GM19238 (cell line): Measurements from ENCODE around the gene DOK6.
"Not testable (repeated sequence)": the region's sequence is repeated elsewhere in the genome, so short reads cannot be mapped to it uniquely, and the experiment has no call there.

Experiments used
- DNase-seq: peaks from one replicate; pipeline ENCODE4 v3.0.0; 2011; ENCODE audit warnings: low spot score; ENCODE audit not compliant: insufficient read length

DOK6 gene

GRCh38 chr18:69400253-69400975, at the start of gene DOK6:
Gene DOK6, plus strand, starts transcription at chr18:69400888.
- DNase-seq: no peak

DNA sequence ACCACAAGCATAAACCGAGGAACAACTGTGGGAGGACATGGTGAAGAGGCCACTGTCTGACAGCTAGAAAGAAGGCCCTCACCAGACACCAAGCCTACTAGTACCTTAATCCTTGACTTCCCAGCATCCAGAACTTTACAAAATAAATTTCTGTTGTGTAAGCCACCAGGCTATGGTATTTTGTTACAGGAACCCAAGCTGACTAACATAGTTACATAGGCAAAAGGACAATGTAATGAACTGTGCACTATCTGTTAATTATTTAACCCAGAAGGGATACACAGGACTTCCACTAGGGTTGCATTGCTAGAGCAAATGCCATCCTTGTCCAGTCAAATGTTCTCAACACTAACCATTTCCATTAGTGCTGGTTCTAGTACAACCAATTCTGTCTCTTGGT, 47.7 kb upstream of the DOK6 start:
- no peak for DNase-seq

DNA sequence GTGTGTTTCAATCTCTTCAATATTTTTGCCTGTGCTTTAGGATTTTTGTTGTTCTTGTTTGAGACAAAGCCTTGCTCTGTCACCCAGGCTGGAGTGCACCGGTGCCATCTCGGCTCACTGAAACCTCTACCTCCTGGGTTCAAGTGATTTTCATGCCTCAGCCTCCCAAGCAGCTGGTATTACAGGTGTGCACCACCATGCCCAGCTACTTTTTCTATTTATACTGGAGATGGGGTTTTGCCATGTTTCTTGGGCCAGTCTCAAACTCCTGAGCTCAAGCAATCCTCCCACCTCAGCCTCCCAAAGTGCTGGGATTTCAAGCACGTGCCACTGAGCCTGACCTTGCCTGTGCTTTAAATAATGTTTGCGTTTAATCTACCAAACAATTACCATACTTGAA, 43.1 kb upstream of the DOK6 start:
- no peak for DNase-seq

DNA sequence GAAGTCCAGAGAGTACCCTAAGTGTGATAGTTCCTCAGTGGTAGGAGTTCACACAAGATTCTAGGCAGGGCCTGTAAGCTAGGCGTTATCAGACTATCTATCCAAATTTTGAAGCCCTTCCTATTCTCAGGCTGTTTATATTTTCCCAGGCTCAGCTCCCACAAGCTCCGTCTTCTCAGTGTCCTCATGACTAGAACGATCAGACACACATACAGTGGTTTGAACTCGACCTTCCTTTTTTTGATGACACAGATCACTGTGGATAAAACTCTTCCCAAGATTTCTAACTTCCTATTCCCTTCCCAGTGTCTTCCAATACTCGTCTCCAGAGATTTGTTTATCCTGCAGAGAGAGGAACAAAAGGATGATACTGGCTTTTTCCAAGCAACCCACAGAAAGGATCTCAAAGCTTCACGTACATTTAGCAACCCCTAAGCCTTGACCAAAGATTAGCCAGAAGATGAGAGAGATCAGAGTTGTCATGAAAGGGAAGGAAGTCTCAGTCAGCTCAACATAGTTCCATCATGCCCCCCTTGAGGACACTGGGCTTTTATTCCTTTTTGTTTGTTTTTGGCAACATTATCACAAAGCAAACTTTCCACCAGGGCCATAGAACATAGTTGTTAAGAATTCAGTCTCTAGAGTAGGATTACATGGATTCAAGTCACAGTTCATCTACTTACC, 42.3 kb upstream of the DOK6 start:
- no peak for DNase-seq

GRCh38 chr18:69359768-69360167, 40.9 kb upstream of the DOK6 start:
- DNase-seq: not testable (repeated sequence)

GRCh38 chr18:69364930-69365329, 35.8 kb upstream of the DOK6 start:
- DNase-seq: no peak

- DNase-seq: no peak
Observed at GRCh38 chr18:69365658-69366057, 35.0 kb upstream of the DOK6 start.

DNA sequence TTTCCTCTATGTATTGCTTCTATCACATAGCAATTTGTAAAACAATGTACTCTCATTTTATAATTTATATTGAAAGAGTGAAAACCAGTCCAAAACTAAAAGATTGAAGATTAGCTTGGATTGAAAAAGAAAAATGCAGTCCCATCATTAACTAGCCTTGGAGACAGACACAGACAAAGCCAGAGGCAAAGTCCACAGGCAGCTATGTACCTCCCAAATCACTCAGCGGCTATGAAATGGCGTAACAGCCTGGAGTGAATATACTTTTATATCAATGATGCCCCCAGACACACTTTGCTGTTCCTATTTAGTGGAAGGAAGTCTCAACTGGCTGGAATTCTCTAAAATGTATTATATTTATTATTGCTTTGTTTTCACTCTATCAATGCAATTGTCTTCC, 33.6 kb upstream of the DOK6 start:
- DNase-seq: no peak

GRCh38 chr18:69371729-69372128, 29.0 kb upstream of the DOK6 start:
- DNase-seq: no peak

DNA sequence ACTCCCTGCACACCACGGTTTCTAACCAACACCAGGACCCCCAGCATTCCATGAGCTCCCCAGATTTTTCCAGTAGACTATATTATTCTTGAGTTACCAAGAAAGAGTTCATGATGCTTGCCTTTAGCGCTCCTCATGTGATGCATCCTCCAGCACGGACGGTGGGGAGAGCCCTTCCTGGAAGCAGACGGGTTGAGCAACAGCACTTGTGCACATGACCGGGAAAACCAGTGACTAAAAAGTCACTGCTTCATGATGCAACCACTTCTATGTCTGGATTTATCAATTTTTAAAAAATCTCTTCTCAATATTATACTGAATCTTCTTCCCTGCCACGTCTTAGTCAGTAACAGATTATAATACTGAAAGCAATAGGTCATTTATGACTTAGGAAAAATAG, 20.4 kb upstream of the DOK6 start:
- no peak for DNase-seq

DNA sequence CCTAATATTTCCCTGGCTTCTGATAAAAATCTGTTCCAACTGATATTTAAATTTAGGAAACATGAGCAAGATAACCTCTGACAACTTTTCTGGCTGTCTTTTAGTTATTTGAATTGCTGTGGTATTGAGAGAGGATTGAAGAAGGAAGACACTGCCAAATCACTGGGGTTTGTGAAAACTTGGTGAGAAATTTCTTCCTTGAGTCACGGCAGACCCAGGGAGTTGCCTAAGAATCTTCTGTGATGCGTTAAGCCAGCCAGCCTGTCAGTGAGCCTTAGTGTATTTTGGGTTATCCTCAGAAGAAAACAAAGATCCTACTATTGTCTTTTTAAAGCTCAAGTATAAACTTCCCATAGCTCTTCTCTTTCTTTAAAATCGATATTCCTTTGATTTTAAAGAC, 17.5 kb upstream of the DOK6 start:
- DNase-seq: no peak

DNA sequence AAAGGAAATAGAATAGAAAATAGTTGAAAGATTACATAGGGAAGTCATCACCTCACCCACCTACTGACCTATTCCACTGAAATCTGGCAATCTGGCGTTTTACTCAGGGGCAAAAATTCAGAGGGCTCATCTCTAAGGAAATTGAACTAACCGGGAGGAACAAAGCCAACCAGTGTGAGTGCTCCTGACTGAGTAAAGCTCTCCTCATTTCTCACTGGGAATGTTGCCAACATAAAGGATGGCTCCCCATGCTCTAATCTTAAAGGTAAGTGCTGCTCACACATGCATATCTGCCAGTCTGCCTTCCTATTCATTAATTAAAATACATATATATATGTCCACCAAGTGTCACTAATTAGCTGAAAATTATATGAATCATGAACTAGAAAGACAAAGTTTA, 13.5 kb upstream of the DOK6 start:
- no peak for DNase-seq

GRCh38 chr18:69388222-69388621, 12.5 kb upstream of the DOK6 start:
- DNase-seq: no peak

DNA sequence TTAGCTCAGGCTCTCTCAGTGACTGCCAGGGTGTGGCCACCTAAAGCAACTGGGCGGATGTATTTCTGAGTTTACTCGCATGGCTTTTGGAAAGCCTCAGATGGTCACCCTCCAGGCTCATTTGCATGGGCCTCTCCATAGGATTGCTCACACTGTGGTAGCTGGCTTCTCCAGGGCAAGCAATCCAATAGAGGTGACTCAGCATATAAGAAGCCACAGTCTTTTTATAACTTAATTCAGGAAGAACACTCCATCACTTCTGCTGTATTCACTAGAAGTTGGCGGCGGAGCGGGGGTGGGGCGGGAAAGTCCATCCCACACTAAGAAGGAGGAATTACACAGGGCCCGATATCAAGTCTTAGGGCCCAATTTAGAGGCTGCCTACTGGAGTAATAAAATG, 3.6 kb upstream of the DOK6 start:
- no peak for DNase-seq

GRCh38 chr18:69399253-69399652, 1.4 kb upstream of the DOK6 start:
- no peak for DNase-seq

GRCh38 chr18:69400976-69401225, 213 bp downstream of the DOK6 start:
- no peak for DNase-seq

- DNase-seq: no peak
Observed at GRCh38 chr18:69401226-69401971, 711 bp downstream of the DOK6 start.

DNA sequence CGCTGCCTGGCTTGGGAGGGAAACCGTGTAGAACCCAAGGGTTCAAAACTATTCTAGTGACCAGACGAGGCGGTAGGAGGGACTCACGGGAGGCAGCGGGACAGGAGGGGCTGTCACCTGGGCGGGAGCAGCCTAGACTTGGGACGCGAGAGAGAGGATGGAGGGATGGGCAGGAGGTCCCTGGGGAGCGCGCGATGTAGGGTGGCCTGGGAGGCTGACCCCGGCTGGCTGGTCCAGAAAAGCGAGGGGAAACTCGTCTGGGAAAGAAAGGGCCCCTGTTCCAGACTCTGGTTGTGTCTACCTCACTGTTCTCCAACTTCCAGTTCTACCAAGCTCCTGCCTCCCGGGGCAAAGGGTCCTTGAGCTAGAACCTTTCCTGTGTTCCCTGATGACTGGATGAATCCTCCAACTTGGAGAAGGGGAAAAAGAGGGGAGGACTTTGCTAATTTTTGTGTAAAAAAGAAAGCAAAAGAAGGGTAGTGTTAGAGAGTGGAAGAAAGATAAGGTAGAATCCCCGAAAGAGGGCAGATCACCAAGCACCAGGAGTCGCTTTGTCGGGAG, 1.4 kb downstream of the DOK6 start:
- DNase-seq: no peak

DNA sequence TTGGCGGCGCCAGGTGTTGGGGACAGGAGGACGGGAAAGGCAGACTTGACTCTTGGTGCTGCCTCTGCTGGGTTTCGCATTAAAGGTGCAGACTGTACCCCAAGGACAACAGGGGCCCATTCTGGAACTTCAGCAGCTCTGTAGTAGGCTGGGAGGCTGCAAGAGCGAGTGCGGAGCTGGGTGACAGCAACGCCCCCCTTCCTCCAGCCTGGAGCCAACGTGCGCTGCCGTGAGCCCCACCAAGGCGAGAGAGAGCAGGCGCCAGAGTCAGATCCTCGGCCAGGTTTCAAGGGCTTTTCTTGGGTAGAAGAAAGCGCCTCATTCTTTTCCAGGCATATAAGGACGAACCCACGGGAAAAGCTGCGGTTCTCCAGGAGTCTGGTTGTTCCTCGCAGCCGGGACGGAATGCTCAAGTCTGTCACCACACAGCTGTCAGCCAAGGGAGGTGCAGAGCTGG, 1.9 kb downstream of the DOK6 start:
- DNase-seq: no peak

DNA sequence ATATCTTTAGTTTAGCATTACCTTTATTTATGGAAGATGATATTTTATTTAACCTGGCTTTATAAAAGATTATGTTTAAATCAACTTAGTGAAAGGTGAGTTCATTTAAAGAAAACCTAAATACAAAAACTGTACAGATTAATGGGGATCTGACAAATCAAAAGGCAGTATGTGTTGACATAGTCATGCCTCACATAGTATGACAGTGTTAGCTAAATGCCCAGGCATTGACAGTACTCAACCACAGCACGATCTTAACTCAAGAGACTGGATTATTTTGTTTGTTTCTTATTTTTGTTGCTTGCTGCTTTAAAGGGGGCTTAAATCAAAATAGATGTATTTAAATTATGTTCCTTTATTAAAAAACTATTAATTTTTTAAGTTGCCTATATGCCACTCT, 7.8 kb downstream of the DOK6 start:
- DNase-seq: no peak

DNA sequence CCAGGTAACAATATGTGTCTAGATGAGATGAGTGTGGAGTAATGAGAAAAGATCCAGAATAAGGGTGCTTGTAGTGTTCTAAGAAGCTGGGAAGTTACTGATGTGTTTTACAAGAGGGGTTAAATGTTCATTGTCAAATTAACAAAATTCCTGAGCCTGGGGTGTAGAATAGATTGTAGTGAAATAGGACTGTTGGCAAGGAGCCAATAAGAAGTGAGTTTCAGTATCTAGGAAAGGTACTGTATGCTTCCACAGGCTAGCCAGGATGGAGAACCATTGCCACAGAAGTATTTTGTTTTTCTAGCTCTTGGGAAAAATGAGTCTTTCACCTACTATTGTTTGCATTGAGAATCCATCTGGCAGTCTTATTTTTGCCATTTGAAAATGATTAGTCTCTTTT, 10.5 kb downstream of the DOK6 start:
- no peak for DNase-seq

DNA sequence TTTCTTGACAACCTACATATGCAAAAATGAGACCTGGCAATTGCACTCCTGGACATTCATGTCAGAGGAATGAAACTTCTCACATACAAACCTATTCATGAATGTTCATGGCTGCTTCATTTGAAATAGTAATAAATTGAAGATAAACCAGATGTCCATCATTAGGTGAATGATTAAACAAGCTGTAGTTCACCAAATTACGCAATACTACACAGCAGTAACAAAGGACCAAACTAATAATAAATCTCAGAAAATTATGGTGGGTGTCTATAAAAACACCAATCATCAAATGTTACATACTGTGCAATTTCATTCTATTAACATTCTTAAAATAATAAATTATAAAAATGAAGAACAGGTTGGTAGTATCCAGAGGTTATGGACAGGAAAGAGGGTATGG, 13.5 kb downstream of the DOK6 start:
- DNase-seq: no peak
